Activated naive CD4-positive, alpha-beta T cell treated with anti-CD3 and anti-CD28 coated beads, Interleukin-2, amount 50 U/mL, for 24 hours (primary cell): ENCODE results near the gene GHRL.

Experiments used
- H3K27ac Mint-ChIP-seq: one replicate; pipeline ENCODE4 v1.8.0; 2021; ENCODE audit warnings: mild to moderate bottlenecking, mixed read lengths
- H3K27me3 Mint-ChIP-seq: one replicate; pipeline ENCODE4 v1.8.0; 2021; ENCODE audit warnings: mixed read lengths
- H3K36me3 Mint-ChIP-seq: one replicate; pipeline ENCODE4 v1.8.0; 2021; ENCODE audit warnings: mixed read lengths
- H3K4me1 Mint-ChIP-seq: one replicate; pipeline ENCODE4 v1.8.0; 2021; ENCODE audit warnings: mixed read lengths
- H3K4me3 Mint-ChIP-seq: one replicate; pipeline ENCODE4 v1.8.0; 2021; ENCODE audit warnings: mild to moderate bottlenecking, mixed read lengths
- H3K9me3 Mint-ChIP-seq: one replicate; pipeline ENCODE4 v1.8.0; 2021; ENCODE audit warnings: mixed read lengths

Gene GHRL

DNA sequence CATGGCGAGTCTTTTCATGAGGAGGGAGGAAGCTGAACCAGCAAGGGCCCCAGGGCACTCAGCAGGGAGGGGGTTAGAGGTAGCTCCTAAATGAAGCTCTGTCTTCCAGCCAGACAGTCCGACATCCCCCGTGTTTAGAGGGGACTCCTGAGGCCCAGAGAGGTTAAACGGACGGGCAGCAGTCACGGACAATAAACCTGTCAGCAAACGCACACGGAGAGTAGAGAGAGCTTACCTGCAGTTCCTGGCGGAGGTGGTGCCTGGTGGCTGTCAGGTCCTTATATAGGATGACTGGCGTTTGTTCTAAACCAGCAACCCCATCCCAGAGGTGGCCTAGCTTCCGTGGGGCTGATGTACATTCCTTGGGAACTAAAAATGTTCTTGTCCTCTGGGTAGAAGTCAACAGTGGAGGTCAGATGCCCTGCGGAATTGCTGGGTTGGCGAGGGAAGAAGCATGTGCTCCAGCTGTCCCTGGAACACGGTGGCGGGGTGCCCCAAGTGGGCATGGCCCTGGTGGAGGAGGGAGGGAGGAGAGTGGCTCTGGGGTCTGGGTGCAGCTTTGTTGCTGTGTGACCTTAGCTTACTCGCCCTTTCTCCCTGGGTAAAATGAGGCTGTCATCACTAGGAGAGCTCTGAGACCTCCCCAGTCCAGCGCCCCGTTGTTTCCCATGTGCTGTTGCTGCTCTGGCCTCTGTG is 2.1 kb downstream of the GHRL start:
- H3K36me3 Mint-ChIP-seq, result peaks cover 6% of the 10 kb centered on the region
- no peaks in the 10 kb centered on the region for H3K9me3 Mint-ChIP-seq
- peaks cover 15% of the 10 kb centered on the region for H3K4me1 Mint-ChIP-seq
- H3K27ac Mint-ChIP-seq, result no peak overlapping the region
- no peak overlapping the region for H3K4me3 Mint-ChIP-seq
- H3K27me3 Mint-ChIP-seq, result no peaks in the 10 kb centered on the region

- Mint-ChIP-seq H3K27me3 (no peaks in the 10 kb centered on the region), H3K27ac (no peak overlapping the region), H3K9me3 (no peaks in the 10 kb centered on the region), H3K36me3 (peaks cover 8% of the 10 kb centered on the region), H3K4me1 (peaks cover 22% of the 10 kb centered on the region), H3K4me3 (no peak overlapping the region)
Measured at GRCh38 chr3:10289787-10290355, 2.9 kb downstream of the GHRL start.

DNA sequence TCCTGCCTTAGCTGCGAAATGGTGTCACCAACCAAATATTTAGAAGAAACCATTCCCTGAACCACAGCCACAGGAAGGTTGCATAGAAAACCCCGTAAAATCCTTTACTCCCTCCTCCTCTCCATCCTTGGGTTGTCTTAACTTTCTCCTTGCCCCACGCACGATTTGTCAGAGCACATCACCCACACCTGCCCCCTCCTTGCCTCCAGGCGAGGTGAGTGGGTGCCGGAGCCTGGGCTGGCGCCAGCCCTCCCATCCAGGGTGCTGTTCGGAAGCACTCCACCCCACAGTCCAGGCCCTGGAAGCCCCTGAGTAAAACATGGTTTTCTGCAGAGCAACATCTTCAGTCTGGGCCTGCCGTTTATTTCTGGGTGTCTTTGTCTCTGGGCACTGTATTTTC is 3.7 kb downstream of the GHRL start:
- Mint-ChIP-seq H3K27ac (no peak overlapping the region), H3K27me3 (no peaks in the 10 kb centered on the region), H3K4me1 (peaks cover 30% of the 10 kb centered on the region), H3K4me3 (no peak overlapping the region), H3K9me3 (no peaks in the 10 kb centered on the region), H3K36me3 (peaks cover 8% of the 10 kb centered on the region)

GRCh38 chr3:10288575-10288960 is 4.2 kb downstream of the GHRL start:
- Mint-ChIP-seq H3K27ac (no peak overlapping the region), H3K27me3 (no peaks in the 10 kb centered on the region), H3K4me3 (no peak overlapping the region), H3K36me3 (peaks cover 8% of the 10 kb centered on the region), H3K4me1 (peaks cover 35% of the 10 kb centered on the region), H3K9me3 (no peaks in the 10 kb centered on the region)

- Mint-ChIP-seq H3K9me3 (no peaks in the 10 kb centered on the region), H3K4me1 (peaks cover 39% of the 10 kb centered on the region), H3K27me3 (no peaks in the 10 kb centered on the region), H3K36me3 (peaks cover 8% of the 10 kb centered on the region), H3K4me3 (no peak overlapping the region), H3K27ac (no peak overlapping the region)
Measured at GRCh38 chr3:10287936-10288574, 4.7 kb downstream of the GHRL start.

- Mint-ChIP-seq H3K9me3 (no peaks in the 10 kb centered on the region), H3K27ac (peak overlapping the region; percentile 32), H3K4me1 (peaks cover 41% of the 10 kb centered on the region), H3K27me3 (no peaks in the 10 kb centered on the region), H3K4me3 (no peak overlapping the region), H3K36me3 (peaks cover 11% of the 10 kb centered on the region)
Measured at GRCh38 chr3:10286596-10287295, 6.0 kb downstream of the GHRL start.

GRCh38 chr3:10286133-10286524 is 6.6 kb downstream of the GHRL start:
- Mint-ChIP-seq H3K9me3 (no peaks in the 10 kb centered on the region), H3K27ac (no peak overlapping the region), H3K27me3 (no peaks in the 10 kb centered on the region), H3K4me3 (no peak overlapping the region), H3K36me3 (peaks cover 11% of the 10 kb centered on the region), H3K4me1 (peaks cover 41% of the 10 kb centered on the region)

GRCh38 chr3:10285272-10286132 is 7.2 kb downstream of the GHRL start:
- H3K27me3 Mint-ChIP-seq, result no peaks in the 10 kb centered on the region
- H3K4me1 Mint-ChIP-seq, result peaks cover 41% of the 10 kb centered on the region
- no peaks in the 10 kb centered on the region for H3K9me3 Mint-ChIP-seq
- peak overlapping the region; percentile 43 for H3K27ac Mint-ChIP-seq
- H3K4me3 Mint-ChIP-seq, result no peak overlapping the region
- H3K36me3 Mint-ChIP-seq, result peaks cover 11% of the 10 kb centered on the region

- Mint-ChIP-seq H3K27me3 (no peaks in the 10 kb centered on the region), H3K4me3 (no peak overlapping the region), H3K36me3 (peaks cover 12% of the 10 kb centered on the region), H3K27ac (peak overlapping the region; percentile 55), H3K4me1 (peaks cover 49% of the 10 kb centered on the region), H3K9me3 (no peaks in the 10 kb centered on the region)
Measured at GRCh38 chr3:10284496-10284895, 8.3 kb downstream of the GHRL start.

DNA sequence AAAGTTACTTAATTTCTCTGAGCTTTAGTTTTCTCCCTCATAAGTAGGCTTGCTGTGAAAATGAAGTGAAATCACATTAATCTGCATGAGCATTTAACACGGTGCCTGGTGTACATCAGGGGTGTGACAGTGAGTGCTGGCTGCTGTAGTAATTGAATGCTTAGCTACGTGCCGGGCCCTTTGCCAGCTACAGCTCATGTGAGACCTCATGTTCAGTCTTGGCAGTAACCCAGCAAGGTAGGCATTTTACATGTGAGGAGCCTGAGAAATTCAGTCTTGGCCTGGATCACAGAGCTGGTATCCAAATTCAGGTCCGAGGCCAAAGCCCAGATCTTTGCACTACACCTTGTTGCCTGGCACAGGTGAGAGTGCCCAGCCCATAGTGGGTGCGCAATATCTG is 9.1 kb downstream of the GHRL start:
- peaks cover 12% of the 10 kb centered on the region for H3K36me3 Mint-ChIP-seq
- peaks cover 56% of the 10 kb centered on the region for H3K4me1 Mint-ChIP-seq
- H3K4me3 Mint-ChIP-seq, result no peak overlapping the region
- H3K27ac Mint-ChIP-seq, result no peak overlapping the region
- no peaks in the 10 kb centered on the region for H3K27me3 Mint-ChIP-seq
- H3K9me3 Mint-ChIP-seq, result no peaks in the 10 kb centered on the region

DNA sequence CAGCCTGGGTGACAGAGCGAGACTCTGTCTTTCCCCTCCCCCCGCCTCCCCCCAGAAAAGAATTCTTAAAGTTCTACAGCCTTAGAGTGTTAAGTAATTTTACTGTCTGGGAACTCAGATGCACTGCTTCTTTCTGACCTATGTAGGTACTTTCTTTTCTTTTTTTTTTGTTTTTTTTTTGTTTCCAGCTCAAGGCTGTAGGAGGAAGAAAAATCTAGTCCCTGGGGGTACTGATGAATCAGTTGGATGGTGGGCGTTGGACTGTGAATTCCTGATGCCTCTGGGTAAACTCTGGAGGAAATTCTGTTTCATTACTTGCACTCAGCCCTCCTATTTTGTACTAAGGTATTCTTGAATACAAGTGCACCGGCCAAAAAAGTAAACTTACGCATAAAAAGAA is 10.8 kb downstream of the GHRL start:
- H3K4me3 Mint-ChIP-seq, result peak overlapping the region; percentile 49
- H3K4me1 Mint-ChIP-seq, result peaks cover 52% of the 10 kb centered on the region
- H3K27ac Mint-ChIP-seq, result peak overlapping the region; percentile 41
- no peaks in the 10 kb centered on the region for H3K9me3 Mint-ChIP-seq
- no peaks in the 10 kb centered on the region for H3K27me3 Mint-ChIP-seq
- H3K36me3 Mint-ChIP-seq, result peaks cover 9% of the 10 kb centered on the region

DNA sequence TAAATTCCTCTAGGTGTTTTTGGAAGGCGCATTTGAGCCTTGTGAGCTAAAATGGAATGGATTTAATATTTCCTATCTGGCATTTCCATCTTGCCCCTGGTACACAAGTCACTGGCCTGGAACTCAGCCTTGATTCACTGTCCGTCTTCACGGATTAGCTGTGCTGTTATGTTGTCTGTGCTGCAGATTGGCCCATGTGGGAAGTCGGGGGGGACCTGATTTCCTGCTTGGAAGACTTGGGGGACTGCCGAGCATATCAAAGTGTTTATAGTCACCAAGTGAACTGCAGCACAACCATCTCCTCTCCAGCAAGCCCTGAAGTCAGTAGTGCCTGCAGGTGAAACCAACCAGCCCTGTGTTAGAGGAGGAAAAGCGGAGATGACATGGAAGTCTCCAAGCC is 12.2 kb downstream of the GHRL start:
- Mint-ChIP-seq H3K9me3 (no peaks in the 10 kb centered on the region), H3K27ac (no peak overlapping the region), H3K4me1 (peaks cover 47% of the 10 kb centered on the region), H3K4me3 (no peak overlapping the region), H3K27me3 (no peaks in the 10 kb centered on the region), H3K36me3 (peaks cover 9% of the 10 kb centered on the region)

- Mint-ChIP-seq H3K4me1 (peaks cover 46% of the 10 kb centered on the region), H3K9me3 (no peaks in the 10 kb centered on the region), H3K4me3 (no peak overlapping the region), H3K27ac (no peak overlapping the region), H3K36me3 (peaks cover 7% of the 10 kb centered on the region), H3K27me3 (no peaks in the 10 kb centered on the region)
Measured at GRCh38 chr3:10280177-10280529, 12.6 kb downstream of the GHRL start.

GRCh38 chr3:10279384-10280176 is 13.2 kb downstream of the GHRL start:
- peaks cover 44% of the 10 kb centered on the region for H3K4me1 Mint-ChIP-seq
- no peaks in the 10 kb centered on the region for H3K9me3 Mint-ChIP-seq
- no peak overlapping the region for H3K27ac Mint-ChIP-seq
- no peaks in the 10 kb centered on the region for H3K27me3 Mint-ChIP-seq
- H3K4me3 Mint-ChIP-seq, result no peak overlapping the region
- H3K36me3 Mint-ChIP-seq, result peaks cover 7% of the 10 kb centered on the region

DNA sequence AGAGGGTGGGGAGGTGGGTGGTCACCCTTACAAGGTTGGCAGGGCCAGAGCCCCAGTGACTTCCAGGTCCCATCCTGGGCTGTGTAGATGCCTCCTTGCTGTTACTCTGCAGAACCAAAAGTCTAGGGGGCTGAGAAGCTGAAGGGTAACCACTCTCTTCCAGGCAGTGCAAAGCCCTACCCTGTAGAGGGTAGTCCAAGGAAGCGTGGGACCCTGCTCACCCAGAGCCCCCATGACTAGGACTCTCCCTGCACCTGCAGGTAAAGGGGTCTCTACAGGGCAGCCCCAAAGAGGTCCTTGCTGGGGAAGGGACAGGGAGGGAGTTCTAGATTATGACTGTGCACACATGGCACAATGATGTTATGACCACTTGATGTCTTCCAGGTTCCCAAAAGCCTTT is 14.2 kb downstream of the GHRL start:
- no peaks in the 10 kb centered on the region for H3K9me3 Mint-ChIP-seq
- H3K27ac Mint-ChIP-seq, result no peak overlapping the region
- peaks cover 7% of the 10 kb centered on the region for H3K36me3 Mint-ChIP-seq
- no peaks in the 10 kb centered on the region for H3K27me3 Mint-ChIP-seq
- H3K4me3 Mint-ChIP-seq, result no peak overlapping the region
- peaks cover 44% of the 10 kb centered on the region for H3K4me1 Mint-ChIP-seq
